SK-N-SH treated with all-trans-retinoic acid at 6 μM for 48 hours (cell line): Measurements from ENCODE around the gene FAM217A.

ENCODE experiments used
- ATAC-seq: fragments of 200-7000 bp; cut with Tn5 transposase; 3 replicates; pipeline ENCODE4 v1.9.1; 2020; ENCODE audit warnings: mild to moderate bottlenecking, moderate library complexity
- BACH2 ChIP-seq: fragments of 250-450 bp; sonication (Bioruptor Pico); IDR thresholded peaks from 2 replicates; pipeline ENCODE4 v1.9.0; 2021; ENCODE audit warnings: mild to moderate bottlenecking, borderline replicate concordance
- ESRRG ChIP-seq: fragments of 250-450 bp; sonication (Bioruptor Pico); IDR thresholded peaks from 2 replicates; pipeline ENCODE4 v1.6.1; 2021; ENCODE audit warnings: mild to moderate bottlenecking
- GLIS3 ChIP-seq: fragments of 250-450 bp; sonication (Bioruptor Pico); IDR thresholded peaks from 2 replicates; pipeline ENCODE4 v1.5.0; 2020; ENCODE audit warnings: mild to moderate bottlenecking, moderate library complexity
- OSR1 ChIP-seq: fragments of 250-450 bp; sonication (Bioruptor Pico); IDR thresholded peaks from 2 replicates; pipeline ENCODE4 v1.8.0; 2022; ENCODE audit warnings: moderate library complexity, mild to moderate bottlenecking, inconsistent platforms
- SNAI2 ChIP-seq: fragments of 250-450 bp; sonication (Bioruptor Pico); IDR thresholded peaks from 2 replicates; pipeline ENCODE4 v1.5.0; 2020; ENCODE audit warnings: mild to moderate bottlenecking, moderate library complexity
- ZFP3 ChIP-seq: fragments of 250-450 bp; sonication (Bioruptor Pico); IDR thresholded peaks from 2 replicates; pipeline ENCODE4 v1.5.0; 2020; ENCODE audit warnings: mild to moderate bottlenecking, moderate library complexity
- ZNF565 ChIP-seq: fragments of 450-650 bp; formaldehyde crosslinking; conservative IDR thresholded peaks from 2 replicates; pipeline ENCODE4 v1.5.0; 2020; ENCODE audit warnings: low read depth, mild to moderate bottlenecking, moderate library complexity
- ZNF70 ChIP-seq: fragments of 450-650 bp; formaldehyde crosslinking; IDR thresholded peaks from 2 replicates; pipeline ENCODE4 v1.5.0; 2020; ENCODE audit warnings: mild to moderate bottlenecking, moderate library complexity
- TF ChIP-seq, protein P1 (sequence below): fragments of 250-450 bp; sonication (Bioruptor Pico); IDR thresholded peaks from 2 replicates; pipeline ENCODE4 v1.8.0; 2020; ENCODE audit warnings: mild to moderate bottlenecking, moderate library complexity, borderline replicate concordance
- TF ChIP-seq, protein P2 (sequence below): fragments of 250-450 bp; sonication (Bioruptor Pico); IDR thresholded peaks from 2 replicates; pipeline ENCODE4 v1.5.1; 2021; ENCODE audit warnings: mild to moderate bottlenecking, moderate library complexity
- TF ChIP-seq, protein P3 (sequence below): fragments of 250-450 bp; sonication (Bioruptor Pico); IDR thresholded peaks from 2 replicates; pipeline ENCODE4 v1.5.1; 2020; ENCODE audit warnings: low read depth, mild to moderate bottlenecking, moderate library complexity

FAM217A gene

DNA sequence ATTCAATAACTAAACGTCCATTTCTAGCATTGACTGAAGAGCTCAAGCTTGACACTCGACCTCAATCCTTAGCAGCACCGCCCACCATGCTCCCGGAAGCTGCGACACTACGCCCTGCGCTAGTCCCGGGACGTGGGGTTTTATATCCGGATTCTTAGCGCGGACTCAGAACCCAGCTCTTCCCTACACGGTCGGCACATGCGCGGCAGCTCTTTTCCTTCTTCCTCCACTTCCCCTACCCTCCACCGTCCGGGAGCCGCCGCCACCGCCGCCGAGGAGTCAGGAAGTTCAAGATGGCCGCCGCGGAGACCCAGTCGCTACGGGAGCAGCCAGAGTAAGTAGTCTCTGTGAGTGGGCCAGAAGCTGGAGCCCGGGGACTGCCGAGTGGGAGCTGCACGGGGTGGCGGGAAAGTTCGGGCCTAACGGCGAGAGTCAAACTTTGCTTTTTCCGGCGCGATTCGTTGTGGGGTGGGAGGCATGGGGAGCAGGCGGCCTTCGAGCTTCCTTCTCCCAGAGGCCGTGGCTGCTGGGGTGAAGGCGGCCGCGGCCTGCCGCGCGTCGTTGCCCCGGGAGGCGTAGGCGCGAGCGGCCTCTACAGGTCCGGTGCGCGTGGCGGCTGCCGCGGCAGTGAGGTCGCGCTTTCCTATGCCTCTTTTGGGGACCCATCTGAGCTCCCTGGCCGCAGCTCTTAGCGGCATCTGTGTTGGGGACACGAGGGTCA is 57.6 kb downstream of the FAM217A start:
- TF ChIP-seq ZFP3 (CRISPR knock-in tag) (0 out of 2 replicates have a peak, but pooled peaks have one; percentile 29), GLIS3 (CRISPR knock-in tag) (no peak)
- ATAC-seq: peak; percentile 85

DNA sequence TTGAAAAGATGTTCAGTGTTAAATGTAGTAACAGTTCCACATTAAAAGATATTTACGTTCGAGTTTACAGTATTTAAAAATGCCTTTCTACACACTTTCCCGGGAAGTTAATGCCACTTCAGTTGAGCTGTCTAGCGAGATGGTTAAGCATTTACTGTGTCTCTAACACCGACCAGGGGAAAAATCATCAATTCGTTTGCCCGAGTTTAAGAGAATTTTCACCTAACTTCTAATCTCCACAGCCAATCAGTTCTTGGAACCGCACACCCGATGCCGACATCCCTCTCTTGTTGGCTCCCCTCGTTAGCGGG is 58.2 kb downstream of the FAM217A start:
- no peak for TF ChIP-seq SNAI2 (CRISPR knock-in tag)
- TF ChIP-seq, protein P1, sequence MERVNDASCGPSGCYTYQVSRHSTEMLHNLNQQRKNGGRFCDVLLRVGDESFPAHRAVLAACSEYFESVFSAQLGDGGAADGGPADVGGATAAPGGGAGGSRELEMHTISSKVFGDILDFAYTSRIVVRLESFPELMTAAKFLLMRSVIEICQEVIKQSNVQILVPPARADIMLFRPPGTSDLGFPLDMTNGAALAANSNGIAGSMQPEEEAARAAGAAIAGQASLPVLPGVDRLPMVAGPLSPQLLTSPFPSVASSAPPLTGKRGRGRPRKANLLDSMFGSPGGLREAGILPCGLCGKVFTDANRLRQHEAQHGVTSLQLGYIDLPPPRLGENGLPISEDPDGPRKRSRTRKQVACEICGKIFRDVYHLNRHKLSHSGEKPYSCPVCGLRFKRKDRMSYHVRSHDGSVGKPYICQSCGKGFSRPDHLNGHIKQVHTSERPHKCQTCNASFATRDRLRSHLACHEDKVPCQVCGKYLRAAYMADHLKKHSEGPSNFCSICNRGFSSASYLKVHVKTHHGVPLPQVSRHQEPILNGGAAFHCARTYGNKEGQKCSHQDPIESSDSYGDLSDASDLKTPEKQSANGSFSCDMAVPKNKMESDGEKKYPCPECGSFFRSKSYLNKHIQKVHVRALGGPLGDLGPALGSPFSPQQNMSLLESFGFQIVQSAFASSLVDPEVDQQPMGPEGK: no peak
- TF ChIP-seq, protein P2, sequence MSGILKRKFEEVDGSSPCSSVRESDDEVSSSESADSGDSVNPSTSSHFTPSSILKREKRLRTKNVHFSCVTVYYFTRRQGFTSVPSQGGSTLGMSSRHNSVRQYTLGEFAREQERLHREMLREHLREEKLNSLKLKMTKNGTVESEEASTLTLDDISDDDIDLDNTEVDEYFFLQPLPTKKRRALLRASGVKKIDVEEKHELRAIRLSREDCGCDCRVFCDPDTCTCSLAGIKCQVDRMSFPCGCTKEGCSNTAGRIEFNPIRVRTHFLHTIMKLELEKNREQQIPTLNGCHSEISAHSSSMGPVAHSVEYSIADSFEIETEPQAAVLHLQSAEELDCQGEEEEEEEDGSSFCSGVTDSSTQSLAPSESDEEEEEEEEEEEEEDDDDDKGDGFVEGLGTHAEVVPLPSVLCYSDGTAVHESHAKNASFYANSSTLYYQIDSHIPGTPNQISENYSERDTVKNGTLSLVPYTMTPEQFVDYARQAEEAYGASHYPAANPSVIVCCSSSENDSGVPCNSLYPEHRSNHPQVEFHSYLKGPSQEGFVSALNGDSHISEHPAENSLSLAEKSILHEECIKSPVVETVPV (CRISPR knock-in tag): no peak
- no peak for TF ChIP-seq ZNF70
- no peak for TF ChIP-seq ESRRG (CRISPR knock-in tag)
- TF ChIP-seq OSR1 (CRISPR knock-in tag): no peak
- TF ChIP-seq, protein P3, sequence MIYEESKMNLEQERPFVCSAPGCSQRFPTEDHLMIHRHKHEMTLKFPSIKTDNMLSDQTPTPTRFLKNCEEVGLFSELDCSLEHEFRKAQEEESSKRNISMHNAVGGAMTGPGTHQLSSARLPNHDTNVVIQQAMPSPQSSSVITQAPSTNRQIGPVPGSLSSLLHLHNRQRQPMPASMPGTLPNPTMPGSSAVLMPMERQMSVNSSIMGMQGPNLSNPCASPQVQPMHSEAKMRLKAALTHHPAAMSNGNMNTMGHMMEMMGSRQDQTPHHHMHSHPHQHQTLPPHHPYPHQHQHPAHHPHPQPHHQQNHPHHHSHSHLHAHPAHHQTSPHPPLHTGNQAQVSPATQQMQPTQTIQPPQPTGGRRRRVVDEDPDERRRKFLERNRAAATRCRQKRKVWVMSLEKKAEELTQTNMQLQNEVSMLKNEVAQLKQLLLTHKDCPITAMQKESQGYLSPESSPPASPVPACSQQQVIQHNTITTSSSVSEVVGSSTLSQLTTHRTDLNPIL: no peak
- ATAC-seq: peak; percentile 1; the same call in 2 of the 3 replicates

DNA sequence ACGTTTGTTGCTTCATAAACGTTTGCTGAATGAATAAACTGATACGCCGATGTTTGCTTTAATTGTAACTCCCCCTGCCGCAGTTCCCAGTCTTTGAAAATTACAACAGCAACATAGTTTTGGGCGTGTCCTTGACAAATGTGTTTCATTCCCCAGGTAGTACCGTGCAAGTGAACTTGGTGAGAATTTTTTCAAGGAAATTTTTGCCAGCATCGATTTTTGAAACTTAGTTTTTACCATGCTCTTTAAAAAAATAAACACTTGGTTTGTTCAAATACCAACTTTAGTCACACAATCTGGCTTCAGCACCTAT is 60.1 kb downstream of the FAM217A start:
- no peak for ATAC-seq
- no peak for TF ChIP-seq OSR1 (CRISPR knock-in tag)
- TF ChIP-seq BACH2 (CRISPR knock-in tag): no peak
- no peak for TF ChIP-seq ESRRG (CRISPR knock-in tag)
- no peak for TF ChIP-seq ZNF565 (CRISPR knock-in tag)
- TF ChIP-seq, protein P2 (CRISPR knock-in tag): no peak
